Ascending aorta (tissue), 2 donors: ENCODE results near the gene PRR11. TPM values are rescaled to one million over a fixed set of nuclear protein-coding genes. Genes with fewer than 3 reads are reported as not detected.

Source experiments
- DNase-seq, 2 donors: peaks; one replicate each; pipeline ENCODE4 v3.0.0-alpha.2; 2019; ENCODE audit warnings: low spot score in 2 of 2
- H3K27ac ChIP-seq, 2 donors: fragments of 200-600 bp; sonication (generic); one replicate each; pipeline ENCODE4 v1.5.1; 2016 to 2017; ENCODE audit warnings: mild to moderate bottlenecking in 1 of 2
- H3K27me3 ChIP-seq: fragments of 200-600 bp; sonication (generic); one replicate; pipeline ENCODE4 v1.5.1; 2017
- H3K36me3 ChIP-seq, 2 donors: fragments of 200-600 bp; sonication (generic); one replicate each; pipeline ENCODE4 v1.5.1; 2016
- H3K4me1 ChIP-seq, 2 donors: fragments of 200-600 bp; sonication (generic); one replicate each; pipeline ENCODE4 v1.5.1; 2016 to 2017; ENCODE audit warnings: mild to moderate bottlenecking in 1 of 2
- H3K4me3 ChIP-seq, 2 donors: fragments of 200-600 bp; sonication (generic); one replicate each; pipeline ENCODE4 v1.5.1; 2016 to 2017; ENCODE audit warnings: mild to moderate bottlenecking in 1 of 2
- H3K9me3 ChIP-seq, 2 donors: fragments of 200-600 bp; sonication (generic); one replicate each; pipeline ENCODE4 v1.5.1; 2016
- CTCF ChIP-seq, 3 experiments: fragments of 200-600 bp in 2 of 3; fragments of 450-650 bp in 1 of 3; sonication (generic) in 2 of 3; IDR thresholded peaks; one replicate each; pipeline ENCODE4 v1.5.1; 2016 to 2019; ENCODE audit warnings: antibody characterized with exemption in 3 of 3, mild to moderate bottlenecking in 1 of 3, moderate library complexity in 1 of 3
- intact Hi-C: fragments of 100-400 bp; cut with DNase I; formaldehyde crosslinking; loops from one replicate; pipeline ENCODE4 v1.15.1; 2023
- total RNA-seq: library from RNA; depleted of rRNA; stranded (reverse); fragments of >200 nt; gene quantifications from one replicate; pipeline ENCODE4 v1.1.0, GENCODE V29; 2016

PRR11 gene
- total RNA-seq, 1 donor from 2014 or later: 0.11 TPM

GRCh38 chr17:59234631-59235030 lies 79.1 kb downstream of the PRR11 start:
- Histone ChIP-seq H3K9me3 (no peaks in the 10 kb centered on the region), H3K4me1 (no peaks in the 10 kb centered on the region), H3K4me3 (no peak overlapping the region), H3K36me3 (no peaks in the 10 kb centered on the region), H3K27ac (no peak overlapping the region), H3K27me3 (no peaks in the 10 kb centered on the region)
- DNase-seq: no peak
- intact Hi-C loops: no loop called here
- TF ChIP-seq CTCF (IDR thresholded peaks at IDR 0.05): no peak

- TF ChIP-seq CTCF (IDR thresholded peaks at IDR 0.05): no peak
- H3K27me3 ChIP-seq: no peaks in the 10 kb centered on the region
- intact Hi-C loops: no loop called here
- no peaks in the 10 kb centered on the region for H3K4me1 ChIP-seq
- H3K27ac ChIP-seq: no peak overlapping the region
- H3K9me3 ChIP-seq: no peaks in the 10 kb centered on the region
- no peak for DNase-seq
- no peaks in the 10 kb centered on the region for H3K36me3 ChIP-seq
- H3K4me3 ChIP-seq: no peak overlapping the region
These were observed 83.4 kb downstream of the PRR11 start for GRCh38 chr17:59238906-59239305.

- H3K4me1 ChIP-seq: no peaks in the 10 kb centered on the region
- no peak for TF ChIP-seq CTCF (IDR thresholded peaks at IDR 0.05)
- H3K27me3 ChIP-seq: no peaks in the 10 kb centered on the region
- no peaks in the 10 kb centered on the region for H3K36me3 ChIP-seq
- intact Hi-C loops: no loop called here
- H3K9me3 ChIP-seq: no peaks in the 10 kb centered on the region
- no peak overlapping the region for H3K4me3 ChIP-seq
- no peak for DNase-seq
- H3K27ac ChIP-seq: no peak overlapping the region
These were observed 88.5 kb downstream of the PRR11 start for GRCh38 chr17:59244081-59244480.

Other genes with a start within 250 kb of the PRR11 start
- gene TRIM37, start 48.9 kb upstream of the PRR11 start, total RNA-seq: 15.0 TPM
- gene SKA2, start 560 bp upstream of the PRR11 start, total RNA-seq: 15.4 TPM
- 3.9 TPM for gene SMG8, start 54.3 kb downstream of the PRR11 start, total RNA-seq
- gene GDPD1, start 64.8 kb downstream of the PRR11 start, total RNA-seq: not detected
- 10.5 TPM for gene YPEL2, start 175.9 kb downstream of the PRR11 start, total RNA-seq